Spleen (tissue), 7 donors: ENCODE results near the gene DYNLT1.
"Not testable (repeated sequence)": the region's sequence is repeated elsewhere in the genome, so short reads cannot be mapped to it uniquely, and the experiment has no call there.

Experiments
- POLR2A ChIP-seq, 3 donors: fragments of 450-650 bp; IDR thresholded peaks; one replicate each; pipeline ENCODE4 v1.5.1; 2017; ENCODE audit warnings: antibody characterized with exemption in 3 of 3, mild to moderate bottlenecking in 1 of 3
- POLR2AphosphoS5 ChIP-seq, 3 donors: sonication (generic); formaldehyde crosslinking; IDR thresholded peaks; one replicate each; pipeline ENCODE4 v1.5.1; 2017; ENCODE audit warnings: antibody characterized with exemption in 3 of 3
- TF ChIP-seq, protein P1 (sequence below), 11 experiments: fragments of 200-600 bp in 7 of 11; fragments of 450-650 bp in 4 of 11; sonication (generic) in 4 of 11; IDR thresholded peaks in 8 of 11; conservative IDR thresholded peaks in 3 of 11; 1 replicate in 7 of 11; 2 replicates in 4 of 11; pipeline versions ENCODE4 v1.4.0 to v1.8.0; 2016 to 2021; ENCODE audit warnings: antibody characterized with exemption in 11 of 11, inconsistent platforms in 4 of 11, mild to moderate bottlenecking in 1 of 11
- donor health status: DM: no; HTN: no; CAD: no; lungs with moderate emphysema.
- donor health status: DM: no; HTN: no; CAD: no.
- donor health status: DM: no; HTN: no; CAD: no.

GRCh38 chr6:158618289-158618688, 26.3 kb downstream of the DYNLT1 start:
- TF ChIP-seq, protein P1, sequence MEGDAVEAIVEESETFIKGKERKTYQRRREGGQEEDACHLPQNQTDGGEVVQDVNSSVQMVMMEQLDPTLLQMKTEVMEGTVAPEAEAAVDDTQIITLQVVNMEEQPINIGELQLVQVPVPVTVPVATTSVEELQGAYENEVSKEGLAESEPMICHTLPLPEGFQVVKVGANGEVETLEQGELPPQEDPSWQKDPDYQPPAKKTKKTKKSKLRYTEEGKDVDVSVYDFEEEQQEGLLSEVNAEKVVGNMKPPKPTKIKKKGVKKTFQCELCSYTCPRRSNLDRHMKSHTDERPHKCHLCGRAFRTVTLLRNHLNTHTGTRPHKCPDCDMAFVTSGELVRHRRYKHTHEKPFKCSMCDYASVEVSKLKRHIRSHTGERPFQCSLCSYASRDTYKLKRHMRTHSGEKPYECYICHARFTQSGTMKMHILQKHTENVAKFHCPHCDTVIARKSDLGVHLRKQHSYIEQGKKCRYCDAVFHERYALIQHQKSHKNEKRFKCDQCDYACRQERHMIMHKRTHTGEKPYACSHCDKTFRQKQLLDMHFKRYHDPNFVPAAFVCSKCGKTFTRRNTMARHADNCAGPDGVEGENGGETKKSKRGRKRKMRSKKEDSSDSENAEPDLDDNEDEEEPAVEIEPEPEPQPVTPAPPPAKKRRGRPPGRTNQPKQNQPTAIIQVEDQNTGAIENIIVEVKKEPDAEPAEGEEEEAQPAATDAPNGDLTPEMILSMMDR (IDR thresholded peaks at IDR 0.05 in 8 of 11, conservative IDR thresholded peaks at IDR 0.05 in 3 of 11), result not testable (repeated sequence)
- TF ChIP-seq POLR2A, POLR2AphosphoS5 (IDR thresholded peaks at IDR 0.05): not testable (repeated sequence)
